BLaER1 treated with 17β-estradiol and CSF1 and Interleukin-3, amounts not matched to agents 10 nM and 100 nM (cell line): ENCODE measurements around the gene ARHGAP24.

ENCODE experiments used
- H3K27ac ChIP-seq, 11 experiments: shearing (Covaris generic); formaldehyde crosslinking; 2 replicates each; pipeline ENCODE4 v1.8.1; 2022
- H3K27me3 ChIP-seq, 11 experiments: shearing (Covaris generic); formaldehyde crosslinking; 2 replicates each; pipeline ENCODE4 v1.8.1; 2022
- H3K36me3 ChIP-seq, 11 experiments: shearing (Covaris generic); formaldehyde crosslinking; 2 replicates each; pipeline ENCODE4 v1.8.1; 2022
- H3K4me1 ChIP-seq, 10 experiments: shearing (Covaris generic); formaldehyde crosslinking; 2 replicates each; pipeline ENCODE4 v1.8.1; 2022
- H3K4me2 ChIP-seq, 11 experiments: shearing (Covaris generic); formaldehyde crosslinking; 2 replicates each; pipeline ENCODE4 v1.8.1; 2022
- H3K4me3 ChIP-seq, 10 experiments: shearing (Covaris generic); formaldehyde crosslinking; 2 replicates each; pipeline ENCODE4 v1.8.1; 2022
- H3K9ac ChIP-seq, 11 experiments: shearing (Covaris generic); formaldehyde crosslinking; 2 replicates each; pipeline ENCODE4 v1.8.1; 2022
- H3K9me3 ChIP-seq, 11 experiments: shearing (Covaris generic); formaldehyde crosslinking; replicated peaks in 1 of 11; 2 replicates each; pipeline ENCODE4 v1.8.1; 2022
- H4K20me1 ChIP-seq, 11 experiments: shearing (Covaris generic); formaldehyde crosslinking; 2 replicates each; pipeline ENCODE4 v1.8.1; 2022
- Cebpa-rat ChIP-seq, 11 experiments: shearing (Covaris generic); IDR thresholded peaks; 2 replicates each; pipeline ENCODE4 v1.8.1; 2022

Gene ARHGAP24

DNA sequence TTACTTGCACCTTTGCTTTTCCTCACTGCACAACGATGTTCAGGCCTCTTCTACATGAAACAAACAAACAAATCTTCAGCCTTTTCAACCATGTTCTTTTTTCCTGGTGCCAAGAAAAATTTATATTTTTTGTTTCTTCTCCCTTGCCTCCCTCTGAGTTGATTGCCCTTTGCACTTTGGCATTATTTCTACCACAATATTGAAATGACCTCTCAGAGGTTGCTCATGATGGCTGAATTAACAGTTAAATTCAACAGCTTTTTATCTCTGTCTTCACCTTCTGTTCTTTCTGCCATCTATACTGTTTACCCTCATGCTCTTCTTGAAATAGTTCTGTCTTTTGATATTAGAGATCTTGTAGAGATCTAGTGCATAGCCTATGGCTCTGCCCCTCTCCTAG lies 308.9 kb downstream of the ARHGAP24 start:
- Histone ChIP-seq H3K4me1 (no peaks in the 10 kb centered on the region), H3K4me2 (no peak overlapping the region), H3K9me3 (no peaks in the 10 kb centered on the region), H3K36me3 (no peaks in the 10 kb centered on the region), H3K27me3 (no peaks in the 10 kb centered on the region), H3K9ac (no peak overlapping the region), H3K27ac (no peak overlapping the region), H3K4me3 (no peak overlapping the region), H4K20me1 (no peaks in the 10 kb centered on the region)
- no peak for TF ChIP-seq Cebpa-rat (IDR thresholded peaks at IDR 0.05)

GRCh38 chr4:85784348-85784747 lies 309.4 kb downstream of the ARHGAP24 start:
- no peak overlapping the region for H3K4me2 ChIP-seq
- no peak overlapping the region for H3K27ac ChIP-seq
- H3K4me3 ChIP-seq: no peak overlapping the region
- no peaks in the 10 kb centered on the region for H3K4me1 ChIP-seq
- no peak overlapping the region for H3K9ac ChIP-seq
- no peaks in the 10 kb centered on the region for H4K20me1 ChIP-seq
- no peaks in the 10 kb centered on the region for H3K9me3 ChIP-seq
- H3K27me3 ChIP-seq: no peaks in the 10 kb centered on the region
- TF ChIP-seq Cebpa-rat (IDR thresholded peaks at IDR 0.05): no peak
- no peaks in the 10 kb centered on the region for H3K36me3 ChIP-seq

- H4K20me1 ChIP-seq: no peaks in the 10 kb centered on the region
- no peak overlapping the region for H3K4me3 ChIP-seq
- no peak overlapping the region for H3K27ac ChIP-seq
- no peaks in the 10 kb centered on the region for H3K36me3 ChIP-seq
- no peaks in the 10 kb centered on the region for H3K4me1 ChIP-seq
- no peak overlapping the region for H3K4me2 ChIP-seq
- no peaks in the 10 kb centered on the region for H3K9me3 ChIP-seq
- no peak overlapping the region for H3K9ac ChIP-seq
- H3K27me3 ChIP-seq: no peaks in the 10 kb centered on the region
- no peak for TF ChIP-seq Cebpa-rat (IDR thresholded peaks at IDR 0.05)
Measured at GRCh38 chr4:85784947-85785346, 310.0 kb downstream of the ARHGAP24 start.

- Histone ChIP-seq H3K27ac (no peak overlapping the region), H3K9ac (no peak overlapping the region)
Measured at GRCh38 chr4:85787133-85787532, 312.2 kb downstream of the ARHGAP24 start.

GRCh38 chr4:85788604-85789003 lies 313.7 kb downstream of the ARHGAP24 start:
- Histone ChIP-seq H3K27ac (no peak overlapping the region), H3K9ac (no peak overlapping the region), H3K4me1 (no peaks in the 10 kb centered on the region), H3K4me3 (no peak overlapping the region), H4K20me1 (no peaks in the 10 kb centered on the region), H3K4me2 (no peak overlapping the region), H3K27me3 (no peaks in the 10 kb centered on the region), H3K9me3 (no peaks in the 10 kb centered on the region), H3K36me3 (no peaks in the 10 kb centered on the region)
- TF ChIP-seq Cebpa-rat (IDR thresholded peaks at IDR 0.05): no peak

More at GRCh38 chr4:85787133-85787532, 312.2 kb downstream of the ARHGAP24 start:
- Histone ChIP-seq H3K4me1 (no peaks in the 10 kb centered on the region), H3K4me2 (no peak overlapping the region), H3K4me3 (no peak overlapping the region), H4K20me1 (no peaks in the 10 kb centered on the region), H3K27me3 (no peaks in the 10 kb centered on the region), H3K36me3 (no peaks in the 10 kb centered on the region), H3K9me3 (no peaks in the 10 kb centered on the region)
- no peak for TF ChIP-seq Cebpa-rat (IDR thresholded peaks at IDR 0.05)

- Histone ChIP-seq H3K4me2 (no peak overlapping the region), H3K4me3 (no peak overlapping the region), H3K4me1 (no peaks in the 10 kb centered on the region), H3K9ac (no peak overlapping the region), H3K27ac (no peak overlapping the region), H3K27me3 (no peaks in the 10 kb centered on the region), H3K36me3 (no peaks in the 10 kb centered on the region), H3K9me3 (no peaks in the 10 kb centered on the region), H4K20me1 (no peaks in the 10 kb centered on the region)
- TF ChIP-seq Cebpa-rat (IDR thresholded peaks at IDR 0.05): no peak
Measured at GRCh38 chr4:85789241-85789640, 314.3 kb downstream of the ARHGAP24 start.

- no peaks in the 10 kb centered on the region for H4K20me1 ChIP-seq
- H3K27me3 ChIP-seq: no peaks in the 10 kb centered on the region
- TF ChIP-seq Cebpa-rat (IDR thresholded peaks at IDR 0.05): no peak
- H3K4me3 ChIP-seq: no peak overlapping the region
- H3K9me3 ChIP-seq: no peaks in the 10 kb centered on the region
- no peaks in the 10 kb centered on the region for H3K36me3 ChIP-seq
- H3K4me2 ChIP-seq: no peak overlapping the region
- no peak overlapping the region for H3K27ac ChIP-seq
- H3K9ac ChIP-seq: no peak overlapping the region
- no peaks in the 10 kb centered on the region for H3K4me1 ChIP-seq
Measured at GRCh38 chr4:85790582-85790981, 315.6 kb downstream of the ARHGAP24 start.

DNA sequence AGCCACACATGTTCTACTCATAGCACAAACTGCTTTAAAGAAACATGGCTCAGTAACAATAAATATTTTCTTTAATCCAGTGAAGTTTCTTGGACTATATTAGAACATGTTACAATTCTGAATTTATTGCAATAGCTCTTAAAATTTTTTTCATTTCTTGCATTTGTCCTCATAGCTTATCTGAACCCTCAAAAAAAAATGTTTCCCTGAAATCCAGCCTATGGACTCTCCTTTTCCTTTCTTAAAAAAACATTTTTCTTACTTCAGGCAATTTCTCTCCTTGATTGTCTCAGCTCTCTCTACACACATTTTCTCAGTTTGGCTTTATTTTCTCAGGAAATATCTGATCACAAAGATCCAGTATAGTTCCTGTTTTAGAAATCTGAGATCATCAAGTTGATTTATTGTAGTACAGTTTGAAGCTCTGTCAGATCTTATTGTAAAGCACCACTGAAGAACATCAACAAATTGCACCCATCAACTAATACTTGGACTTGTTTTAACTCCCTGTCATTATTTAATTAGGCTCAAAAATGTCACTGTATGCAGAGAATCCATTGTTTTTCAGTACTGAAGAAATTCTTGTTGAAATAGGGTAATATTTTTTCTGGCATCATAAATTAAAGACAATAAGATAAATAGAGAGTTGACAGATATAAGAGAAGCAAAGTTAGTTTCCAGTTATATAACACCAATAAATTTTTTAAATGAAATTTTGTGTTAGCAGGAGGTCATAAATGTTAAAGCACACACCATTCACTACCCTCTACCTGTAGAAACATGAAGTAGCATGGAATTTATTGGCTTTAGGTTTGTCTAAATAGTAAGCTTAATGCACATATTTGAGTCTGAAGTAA lies 317.7 kb downstream of the ARHGAP24 start:
- Histone ChIP-seq H3K27me3 (no peaks in the 10 kb centered on the region), H3K9ac (no peak overlapping the region), H3K9me3 (no peaks in the 10 kb centered on the region), H3K4me3 (no peak overlapping the region), H3K4me2 (no peak overlapping the region), H3K36me3 (no peaks in the 10 kb centered on the region), H3K4me1 (peaks cover 0 to 2% (median 0%) of the 10 kb centered on the region in 10 experiments; a peak in 5 of 20 replicates), H3K27ac (no peak overlapping the region), H4K20me1 (no peaks in the 10 kb centered on the region)
- no peak for TF ChIP-seq Cebpa-rat (IDR thresholded peaks at IDR 0.05)

DNA sequence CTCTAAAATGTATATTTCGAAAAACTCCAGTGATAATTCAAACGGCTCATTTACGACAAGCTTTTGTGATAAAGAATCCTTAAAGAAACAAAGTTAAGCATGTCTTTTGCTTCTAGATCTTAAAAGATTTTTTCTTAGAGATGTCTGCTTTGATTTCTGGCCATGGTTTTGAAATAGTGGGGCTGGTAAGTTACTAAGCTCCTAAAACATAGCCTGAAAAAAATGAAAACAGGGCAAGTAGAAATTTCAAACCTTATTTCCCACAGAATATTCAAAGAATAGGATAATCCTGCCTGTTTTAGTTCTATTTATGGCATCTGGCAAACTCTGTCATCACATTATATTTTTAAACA lies 318.3 kb downstream of the ARHGAP24 start:
- H3K36me3 ChIP-seq: no peaks in the 10 kb centered on the region
- H3K9ac ChIP-seq: no peak overlapping the region
- no peaks in the 10 kb centered on the region for H4K20me1 ChIP-seq
- no peak overlapping the region for H3K4me2 ChIP-seq
- H3K4me3 ChIP-seq: no peak overlapping the region
- H3K9me3 ChIP-seq: peaks cover 0 to 1% (median 0%) of the 10 kb centered on the region in 11 experiments; a peak in 1 of 22 replicates
- TF ChIP-seq Cebpa-rat (IDR thresholded peaks at IDR 0.05): no peak
- no peaks in the 10 kb centered on the region for H3K27me3 ChIP-seq
- peaks cover 0 to 8% (median 2%) of the 10 kb centered on the region in 10 experiments; a peak in 6 of 20 replicates for H3K4me1 ChIP-seq
- H3K27ac ChIP-seq: no peak overlapping the region
